Measurements from ENCODE around the gene UBE2E2.

The UBE2E2 gene

GRCh38 chr3:23276913-23277658 is 74.0 kb downstream of the UBE2E2 start:
- DNase-seq (ENCODE audit: low read depth in 2 of 2), result no peak

GRCh38 chr3:23277688-23278087 is 74.6 kb downstream of the UBE2E2 start:
- no peak for DNase-seq (ENCODE audit: low read depth in 2 of 2)

GRCh38 chr3:23283625-23284024 is 80.5 kb downstream of the UBE2E2 start:
- no peak for DNase-seq (ENCODE audit: low read depth in 2 of 2)

DNA sequence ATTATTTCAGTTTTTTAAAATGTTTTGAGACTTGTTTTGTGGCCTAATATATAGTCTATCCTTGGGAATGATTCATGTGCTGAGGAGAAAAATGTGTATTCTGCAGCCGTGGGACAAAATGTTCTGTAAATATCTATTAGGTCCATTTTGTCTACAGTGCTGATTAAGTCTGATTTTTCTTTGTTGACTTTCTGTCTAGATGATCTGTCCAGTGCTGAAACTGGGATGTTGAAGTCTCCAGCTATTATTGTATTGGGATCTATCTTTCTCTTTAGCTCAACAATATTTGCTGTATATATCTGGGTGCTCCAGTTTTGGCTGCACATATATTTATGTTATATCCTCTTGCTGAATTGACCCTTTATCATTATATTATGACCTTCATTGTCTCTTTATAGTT is 85.2 kb downstream of the UBE2E2 start:
- DNase-seq (ENCODE audit: low read depth in 2 of 2), result no peak

GRCh38 chr3:23288715-23289114 is 85.6 kb downstream of the UBE2E2 start:
- no peak for DNase-seq (ENCODE audit: low read depth in 2 of 2)

DNA sequence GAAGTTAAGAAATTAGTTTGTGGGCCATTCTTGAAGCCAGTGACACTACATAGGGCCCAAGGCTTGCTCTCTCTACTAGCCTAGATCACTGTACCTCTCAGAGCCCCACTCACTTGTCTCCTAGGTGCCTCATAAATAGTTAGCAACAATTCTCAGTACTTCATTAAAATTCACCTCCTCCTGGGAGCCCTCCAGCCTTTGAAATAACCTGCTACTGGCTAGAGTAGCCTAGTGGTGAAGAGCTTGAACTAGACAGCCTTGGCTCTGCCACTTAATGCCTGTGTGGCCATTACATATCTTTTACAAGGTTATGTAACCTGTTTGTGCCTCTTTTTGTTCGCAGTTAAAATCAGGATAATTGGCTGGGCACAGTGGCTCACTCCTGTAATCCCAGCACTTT is 89.3 kb downstream of the UBE2E2 start:
- no peak for DNase-seq (ENCODE audit: low read depth in 2 of 2)

DNA sequence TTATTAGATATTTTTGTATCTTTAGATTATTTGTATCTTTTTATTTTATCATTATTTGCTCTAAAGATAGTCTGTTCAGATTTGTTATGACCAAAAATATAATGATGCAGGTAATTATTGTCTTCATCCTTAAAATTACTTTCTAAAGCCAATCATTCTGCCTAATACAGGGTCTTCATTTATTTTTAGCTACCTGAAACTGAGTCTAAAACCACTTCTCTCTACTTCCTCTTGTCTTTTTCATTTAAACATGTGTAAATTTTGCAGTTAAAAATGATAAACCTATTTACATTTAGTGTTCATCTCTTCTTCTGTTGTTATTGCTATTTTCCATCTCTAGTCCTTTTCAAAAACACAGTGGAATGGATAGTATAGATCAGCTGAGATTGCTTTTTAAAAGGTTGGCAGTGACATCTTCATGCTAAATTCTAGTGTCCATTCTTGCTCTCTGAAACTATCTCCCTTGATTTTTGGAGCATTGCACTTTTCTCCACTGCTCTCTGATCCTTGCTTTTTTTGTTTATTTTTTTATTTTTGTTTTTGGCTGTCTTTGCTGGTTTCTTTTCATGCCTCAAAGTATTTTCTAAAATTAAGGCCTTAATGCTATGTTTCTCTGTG is 91.8 kb downstream of the UBE2E2 start:
- DNase-seq (ENCODE audit: low read depth in 2 of 2), result no peak

GRCh38 chr3:23301819-23302218 is 98.7 kb downstream of the UBE2E2 start:
- no peak for DNase-seq (ENCODE audit: low read depth in 2 of 2)

DNA sequence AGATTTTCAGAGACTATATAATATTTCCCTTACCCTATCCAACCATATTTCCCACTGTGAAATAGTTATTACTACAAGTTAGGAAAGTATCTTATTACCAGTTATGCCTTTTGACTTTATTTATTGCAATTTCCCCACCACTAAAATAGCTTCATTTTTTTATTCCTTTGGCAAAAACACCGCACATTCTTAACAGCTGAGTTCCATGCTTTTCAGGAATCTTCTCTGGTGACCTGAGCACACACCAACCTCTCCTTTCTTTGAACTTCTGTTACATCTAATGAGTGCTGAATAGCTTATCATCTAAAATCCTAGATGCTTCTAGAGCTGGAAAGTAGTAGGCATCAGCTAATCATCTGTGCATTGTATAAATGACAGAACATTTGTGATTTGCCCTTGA is 99.1 kb downstream of the UBE2E2 start:
- DNase-seq (ENCODE audit: low read depth in 2 of 2), result no peak

GRCh38 chr3:23303601-23304217 is 100.6 kb downstream of the UBE2E2 start:
- no peak for DNase-seq (ENCODE audit: low read depth in 2 of 2)

- no peak for DNase-seq (ENCODE audit: low read depth in 2 of 2)
Measured at GRCh38 chr3:23304424-23304823, 101.3 kb downstream of the UBE2E2 start.

- DNase-seq (ENCODE audit: low read depth in 2 of 2), result no peak
Measured at GRCh38 chr3:23308986-23309625, 106.0 kb downstream of the UBE2E2 start.

- DNase-seq (ENCODE audit: low read depth in 2 of 2), result no peak
Measured at GRCh38 chr3:23312866-23313265, 109.7 kb downstream of the UBE2E2 start.

- no peak for DNase-seq (ENCODE audit: low read depth in 2 of 2)
Measured at GRCh38 chr3:23314981-23315762, 112.0 kb downstream of the UBE2E2 start.

- DNase-seq (ENCODE audit: low read depth in 2 of 2), result no peak
Measured at GRCh38 chr3:23316924-23317323, 113.8 kb downstream of the UBE2E2 start.

GRCh38 chr3:23319366-23320312 is 116.5 kb downstream of the UBE2E2 start:
- no peak for DNase-seq (ENCODE audit: low read depth in 2 of 2)

DNA sequence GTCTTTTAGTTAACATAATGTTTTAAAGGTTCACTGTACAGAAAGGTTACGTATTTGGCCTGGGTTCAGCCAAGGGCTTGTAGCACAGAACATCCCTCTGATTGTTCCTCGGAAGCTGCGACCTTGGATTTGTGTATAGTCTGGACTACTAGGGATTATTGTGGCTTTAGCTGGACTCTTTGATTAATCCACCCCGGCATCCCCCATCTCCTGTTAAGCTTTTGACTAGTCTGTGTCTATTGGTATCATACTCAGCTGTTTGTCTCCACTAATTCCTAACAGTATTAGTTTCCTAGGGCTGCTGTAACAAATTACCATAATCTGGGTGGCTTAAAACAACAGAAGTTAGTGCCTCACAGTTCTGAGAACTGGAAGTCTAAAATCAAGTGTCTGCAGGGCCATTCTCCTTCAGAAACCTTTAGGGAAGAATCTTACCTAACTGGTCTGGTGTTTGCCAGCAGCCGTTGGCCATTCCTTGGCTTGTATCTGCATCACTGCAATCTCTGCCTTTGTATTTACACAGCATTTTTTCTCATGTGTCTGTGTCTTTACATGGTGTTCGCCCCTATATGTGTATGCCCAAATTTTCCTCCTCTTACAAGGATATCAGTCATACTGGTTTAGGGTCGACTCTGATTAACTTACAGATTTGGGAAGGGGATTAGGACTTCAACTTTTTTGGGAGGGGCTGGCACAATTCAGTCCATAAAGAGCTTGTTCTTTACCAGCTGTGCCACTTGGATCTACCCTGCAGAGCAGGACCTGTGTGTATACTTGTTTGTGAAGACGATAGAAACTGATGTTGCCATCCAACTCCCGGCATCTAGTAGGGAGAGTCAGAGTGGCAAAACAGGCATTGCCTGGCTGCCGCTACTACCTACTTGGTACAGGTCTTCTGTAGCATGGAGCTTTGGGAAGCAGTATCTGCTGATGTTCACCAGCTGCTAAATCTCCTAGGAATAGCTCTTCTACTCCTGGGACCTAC is 117.8 kb downstream of the UBE2E2 start:
- DNase-seq (ENCODE audit: low read depth in 2 of 2), result no peak

DNA sequence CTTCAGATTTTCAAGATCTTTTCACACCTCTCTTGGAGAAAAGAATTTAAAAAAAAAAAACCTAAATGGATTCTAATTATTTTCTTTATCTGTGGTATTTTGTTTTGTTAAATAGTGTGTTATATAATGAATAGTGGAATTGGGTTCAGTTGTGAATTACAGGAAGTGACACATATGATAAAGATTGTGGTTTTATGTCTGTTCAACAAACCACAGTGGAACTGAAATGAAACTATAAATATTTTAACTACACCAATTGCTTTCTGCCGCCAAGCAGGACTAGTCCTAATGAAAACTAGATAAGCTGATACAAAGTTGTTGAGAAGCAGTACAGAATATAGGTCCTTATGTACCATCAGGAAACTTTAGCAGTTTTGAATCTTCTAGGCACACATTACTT is 121.6 kb downstream of the UBE2E2 start:
- DNase-seq (ENCODE audit: low read depth in 2 of 2), result no peak

DNA sequence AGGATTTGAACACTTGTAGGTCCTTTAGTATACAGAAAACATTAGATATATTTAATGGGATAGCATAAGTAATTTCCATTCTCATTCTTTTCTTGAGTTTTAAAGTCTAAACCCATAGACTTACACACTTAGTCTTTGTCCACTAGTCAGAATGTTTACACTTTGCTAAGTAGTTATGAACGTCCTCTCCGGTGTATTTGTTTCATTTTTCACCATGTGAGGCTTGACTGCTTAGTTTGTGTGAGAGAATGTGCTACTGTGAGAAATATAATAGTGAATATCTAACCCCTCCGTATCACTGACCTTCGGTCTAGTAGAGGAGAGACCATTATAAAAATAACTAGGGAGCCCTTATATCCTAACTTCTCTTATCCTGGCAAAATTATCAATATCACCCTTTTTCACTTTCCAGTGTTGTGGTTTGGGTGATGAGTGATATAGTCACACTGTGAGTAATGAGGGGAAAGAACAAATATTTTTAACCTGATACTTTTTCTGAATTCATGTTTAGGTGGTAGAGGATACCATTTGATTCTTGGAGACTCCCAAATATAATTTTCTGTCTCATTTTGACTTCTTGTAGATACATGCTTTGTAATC is 122.4 kb downstream of the UBE2E2 start:
- no peak for DNase-seq (ENCODE audit: low read depth in 2 of 2)

All from stimulated activated CD8-positive, alpha-beta memory T cell treated with anti-CD3 and anti-CD28 coated beads, Interleukin-2, amount 100 ng/mL, for 48 hours (primary cell).